Ishikawa (cell line): Measurements from ENCODE around the gene RAI1.

Experiments
- CEBPB ChIP-seq: IDR thresholded peaks from 2 replicates; pipeline ENCODE4 v1.6.1; 2012
- CREB1 ChIP-seq: IDR thresholded peaks from 2 replicates; pipeline ENCODE4 v1.6.1; 2012; ENCODE audit warnings: low read depth
- YY1 ChIP-seq: IDR thresholded peaks from 2 replicates; pipeline ENCODE4 v1.6.1; 2012; ENCODE audit warnings: low read depth

DNA sequence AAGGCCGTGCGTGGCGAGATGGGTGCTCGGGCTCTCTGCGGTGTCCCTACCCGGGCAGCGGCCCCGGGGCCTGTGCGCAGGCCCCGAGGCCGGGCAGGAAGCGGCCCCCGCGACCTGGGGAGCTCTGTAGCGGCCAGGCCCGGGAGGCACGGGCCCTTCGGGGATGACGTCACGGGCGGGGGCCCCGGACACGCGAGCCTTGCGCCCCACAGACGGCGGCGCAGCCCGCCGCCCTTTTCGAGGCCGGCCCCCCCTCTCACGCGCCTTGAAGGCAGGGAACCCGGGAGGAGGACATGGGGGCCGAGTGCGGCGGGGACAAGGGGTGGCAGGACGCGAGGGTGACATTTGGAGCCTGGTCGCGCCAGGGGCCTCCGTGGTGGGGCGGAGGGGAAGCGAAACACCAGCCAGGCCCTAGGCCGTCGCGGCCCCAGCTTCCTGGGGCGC is 1.1 kb downstream of the RAI1 start:
- TF ChIP-seq YY1 (no peak), CREB1 (no peak; the same call in 1 of the 2 replicates), CEBPB (no peak)
